Measurements from ENCODE around the gene C1orf232. TPM values are rescaled to one million over a fixed set of nuclear protein-coding genes. Genes with fewer than 3 reads are reported as not detected.

The C1orf232 gene
- total and polyA plus RNA-seq, 9 of the 15 experiments (the other 6 are each of a cell fraction or from before 2014, with no cell fraction given) = not detected

GRCh38 chr1:26124418-26125331, 44.1 kb downstream of the C1orf232 start (continued):
- TF ChIP-seq SREBF1 (IDR thresholded peaks at IDR 0.05; ENCODE audit: borderline replicate concordance, low read depth, low read length) (no peak), CHD2 (IDR thresholded peaks at IDR 0.05; ENCODE audit: low read depth, low read length) (no peak), MITF (IDR thresholded peaks at IDR 0.05) (no peak), ZNF785 (CRISPR knock-in tag; IDR thresholded peaks at IDR 0.05) (no peak), FOXA1 (IDR thresholded peaks at IDR 0.05; ENCODE audit: borderline replicate concordance) (no peak), ELF1 (tag; IDR thresholded peaks at IDR 0.05) (no peak), GATAD2B (IDR thresholded peaks at IDR 0.05; ENCODE audit: borderline replicate concordance) (peak; percentile 63; the same call in 1 of the 2 replicates), DMBX1 (CRISPR knock-in tag; IDR thresholded peaks at IDR 0.05; ENCODE audit: borderline replicate concordance) (peak; percentile 83; the same call in 1 of the 2 replicates), ELK1 (CRISPR knock-in tag; IDR thresholded peaks at IDR 0.05) (no peak), KLF13 (tag; IDR thresholded peaks at IDR 0.05; ENCODE audit: borderline replicate concordance, low read depth) (no peak), MECOM (CRISPR knock-in tag; IDR thresholded peaks at IDR 0.05) (peak; percentile 68), ZNF766 (CRISPR knock-in tag; conservative IDR thresholded peaks at IDR 0.05) (peak; percentile 77; the same call in 1 of the 2 replicates), HMGN3 (IDR thresholded peaks at IDR 0.05; ENCODE audit: borderline replicate concordance, extremely low read depth, insufficient read length, low read depth, low read length) (no peak), PHB (CRISPR knock-in tag; IDR thresholded peaks at IDR 0.05) (no peak), THRAP3 (IDR thresholded peaks at IDR 0.05; ENCODE audit: borderline replicate concordance) (no peak), RBM14 (IDR thresholded peaks at IDR 0.05; ENCODE audit: borderline replicate concordance, insufficient read depth, low read depth, low read length) (no peak), ZNF239 (CRISPR knock-in tag; IDR thresholded peaks at IDR 0.05) (peak; percentile 47), YBX1 (IDR thresholded peaks at IDR 0.05) (no peak), RB1 (IDR thresholded peaks at IDR 0.05; ENCODE audit: low read depth) (no peak), TAF7 (tag; IDR thresholded peaks at IDR 0.05) (no peak), NUFIP1 (IDR thresholded peaks at IDR 0.05; ENCODE audit: partially characterized antibody) (no peak), ZNF780A (CRISPR knock-in tag; IDR thresholded peaks at IDR 0.05) (peak; percentile 35; the same call in 1 of the 2 replicates), ZNF586 (CRISPR knock-in tag; conservative IDR thresholded peaks at IDR 0.05) (no peak)
- TF ChIP-seq, protein P1, sequence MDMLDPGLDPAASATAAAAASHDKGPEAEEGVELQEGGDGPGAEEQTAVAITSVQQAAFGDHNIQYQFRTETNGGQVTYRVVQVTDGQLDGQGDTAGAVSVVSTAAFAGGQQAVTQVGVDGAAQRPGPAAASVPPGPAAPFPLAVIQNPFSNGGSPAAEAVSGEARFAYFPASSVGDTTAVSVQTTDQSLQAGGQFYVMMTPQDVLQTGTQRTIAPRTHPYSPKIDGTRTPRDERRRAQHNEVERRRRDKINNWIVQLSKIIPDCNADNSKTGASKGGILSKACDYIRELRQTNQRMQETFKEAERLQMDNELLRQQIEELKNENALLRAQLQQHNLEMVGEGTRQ (CRISPR knock-in tag; IDR thresholded peaks at IDR 0.05) = no peak
- TF ChIP-seq, protein P2, sequence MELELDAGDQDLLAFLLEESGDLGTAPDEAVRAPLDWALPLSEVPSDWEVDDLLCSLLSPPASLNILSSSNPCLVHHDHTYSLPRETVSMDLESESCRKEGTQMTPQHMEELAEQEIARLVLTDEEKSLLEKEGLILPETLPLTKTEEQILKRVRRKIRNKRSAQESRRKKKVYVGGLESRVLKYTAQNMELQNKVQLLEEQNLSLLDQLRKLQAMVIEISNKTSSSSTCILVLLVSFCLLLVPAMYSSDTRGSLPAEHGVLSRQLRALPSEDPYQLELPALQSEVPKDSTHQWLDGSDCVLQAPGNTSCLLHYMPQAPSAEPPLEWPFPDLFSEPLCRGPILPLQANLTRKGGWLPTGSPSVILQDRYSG (tag; conservative IDR thresholded peaks at IDR 0.05; ENCODE audit: low read depth) = peak; percentile 93; the same call in 1 of the 2 replicates
